Activated CD4-positive, alpha-beta T cell treated with anti-CD3 and anti-CD28 coated beads, Interleukin-2, amount 50 U/mL, for 24 hours (primary cell): ENCODE results near the gene RPS29.

Source experiments
- DNase-seq, 2 donors: peaks; one replicate each; pipeline ENCODE4 v3.0.0-alpha.2; 2020; ENCODE audit warnings: low read depth in 1 of 2, low spot score in 1 of 2

The RPS29 gene

GRCh38 chr14:49551569-49551968 lies 34.6 kb downstream of the RPS29 start:
- DNase-seq, result no peak

- no peak for DNase-seq
Observed at GRCh38 chr14:49550286-49551184, 35.6 kb downstream of the RPS29 start.

GRCh38 chr14:49549881-49550280 lies 36.3 kb downstream of the RPS29 start:
- no peak for DNase-seq

DNA sequence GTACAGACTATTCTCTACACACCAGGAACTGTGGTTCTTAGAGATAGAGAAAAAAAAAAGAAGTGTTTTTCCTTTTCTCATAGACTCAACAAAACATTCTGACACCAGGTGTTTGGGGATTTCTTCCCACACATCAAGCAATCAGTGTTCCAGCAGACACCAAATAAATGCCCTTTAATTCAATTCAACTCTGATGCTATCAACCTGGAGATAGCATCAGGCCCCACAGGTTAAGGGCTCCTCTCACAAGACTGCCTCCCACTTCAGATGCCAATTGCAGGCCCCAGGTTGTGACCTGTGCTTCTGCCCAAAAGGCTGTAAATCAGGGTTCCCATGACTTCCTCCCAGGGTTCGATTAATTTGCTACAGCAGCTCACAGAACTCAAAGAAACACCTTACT lies 36.7 kb downstream of the RPS29 start:
- DNase-seq, result no peak

GRCh38 chr14:49546766-49547165 lies 39.4 kb downstream of the RPS29 start:
- DNase-seq, result no peak

GRCh38 chr14:49545716-49546115 lies 40.5 kb downstream of the RPS29 start:
- DNase-seq, result no peak

- no peak for DNase-seq
Observed at GRCh38 chr14:49545071-49545470, 41.1 kb downstream of the RPS29 start.

GRCh38 chr14:49541049-49541448 lies 45.1 kb downstream of the RPS29 start:
- DNase-seq, result no peak

GRCh38 chr14:49538852-49539251 lies 47.3 kb downstream of the RPS29 start:
- no peak for DNase-seq
